Heart left ventricle (tissue), 13 donors: ENCODE results near the gene NAALADL1.

Source experiments
- POLR2A ChIP-seq, 2 donors: fragments of 450-650 bp; IDR thresholded peaks; one replicate each; pipeline ENCODE4 v1.6.1; 2017; ENCODE audit warnings: antibody characterized with exemption in 2 of 2, mild to moderate bottlenecking in 2 of 2, moderate library complexity in 2 of 2
- TF ChIP-seq, protein P1 (sequence below), 12 donors: fragments of 200-600 bp; sonication (generic) in 4 of 12; IDR thresholded peaks; one replicate each; pipeline versions ENCODE4 v1.5.0 to v1.8.0; 2018 to 2022; ENCODE audit warnings: antibody characterized with exemption in 12 of 12, mild to moderate bottlenecking in 5 of 12
- donor health status: ischemic (EF 13 %, LVEDD 7.1; RV severe dilation, severe dysfunction).
- donor health status: DM: no; HTN: yes; CAD: no.
- donor health status: DM: no; HTN: no; CAD: no.
- donor health status: ischemic (EF 25% LVEDD 6.9; RV normal size, moderate dysfunction).
- donor health status: ischemic (EF 25% LVEDD 5.7; RV mildly dilated, moderate dysfunction).
- donor health status: ischemic (EF 35%, LVEDD 5.7; RV mildly dilated, moderate dysfunction).
- donor health status: nonischemic (EF 11% LVEDD 7.7; RV severe dilation, severe dysfunction).
- donor health status: DM: yes; HTN: yes; CAD: no.
- donor health status: PGD.
- donor health status: ischemic (EF 29% LVEDD 5.4; RV normal size, mild dysfunction).
- donor health status: nonischemic (EF 23%, LVEDD 6.1; RV moderate dilation, normal function).

DNA sequence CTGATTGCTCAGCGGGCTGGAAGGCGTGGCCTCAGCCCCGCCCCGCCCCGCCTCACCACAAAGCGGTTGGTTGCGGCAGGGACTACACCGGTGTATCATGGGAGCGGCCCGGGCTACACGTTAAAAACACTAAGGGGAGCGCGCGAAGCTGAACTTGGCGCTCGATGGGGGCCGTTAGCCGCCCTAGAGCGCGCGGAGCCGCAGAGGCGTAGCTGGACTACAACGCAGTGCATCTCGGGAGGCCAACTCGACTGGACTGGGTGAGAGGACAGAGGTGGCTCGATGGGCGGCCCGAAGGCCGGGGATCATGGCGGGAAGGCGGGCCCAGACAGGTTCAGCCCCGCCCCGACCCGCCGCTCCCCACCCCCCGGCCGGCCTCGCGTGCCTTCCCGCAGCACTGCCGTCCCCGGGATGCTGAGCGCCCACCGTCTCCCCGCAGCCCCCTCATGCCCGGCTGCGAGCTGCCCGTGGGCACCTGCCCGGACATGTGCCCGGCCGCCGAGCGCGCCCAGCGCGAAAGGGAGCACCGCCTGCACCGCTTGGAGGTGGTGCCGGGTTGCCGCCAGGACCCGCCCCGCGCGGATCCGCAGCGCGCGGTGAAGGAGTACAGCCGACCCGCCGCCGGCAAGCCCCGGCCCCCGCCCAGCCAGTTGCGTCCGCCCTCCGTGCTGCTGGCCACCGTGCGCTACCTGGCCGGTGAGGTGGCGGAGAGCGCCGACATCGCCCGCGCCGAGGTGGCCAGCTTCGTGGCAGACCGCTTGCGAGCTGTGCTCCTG, 17.3 kb downstream of the NAALADL1 start, which contains the start of gene SAC3D1:
- peak in 1 of 2 donors; percentile 55 for TF ChIP-seq POLR2A (IDR thresholded peaks at IDR 0.05)
- TF ChIP-seq, protein P1, sequence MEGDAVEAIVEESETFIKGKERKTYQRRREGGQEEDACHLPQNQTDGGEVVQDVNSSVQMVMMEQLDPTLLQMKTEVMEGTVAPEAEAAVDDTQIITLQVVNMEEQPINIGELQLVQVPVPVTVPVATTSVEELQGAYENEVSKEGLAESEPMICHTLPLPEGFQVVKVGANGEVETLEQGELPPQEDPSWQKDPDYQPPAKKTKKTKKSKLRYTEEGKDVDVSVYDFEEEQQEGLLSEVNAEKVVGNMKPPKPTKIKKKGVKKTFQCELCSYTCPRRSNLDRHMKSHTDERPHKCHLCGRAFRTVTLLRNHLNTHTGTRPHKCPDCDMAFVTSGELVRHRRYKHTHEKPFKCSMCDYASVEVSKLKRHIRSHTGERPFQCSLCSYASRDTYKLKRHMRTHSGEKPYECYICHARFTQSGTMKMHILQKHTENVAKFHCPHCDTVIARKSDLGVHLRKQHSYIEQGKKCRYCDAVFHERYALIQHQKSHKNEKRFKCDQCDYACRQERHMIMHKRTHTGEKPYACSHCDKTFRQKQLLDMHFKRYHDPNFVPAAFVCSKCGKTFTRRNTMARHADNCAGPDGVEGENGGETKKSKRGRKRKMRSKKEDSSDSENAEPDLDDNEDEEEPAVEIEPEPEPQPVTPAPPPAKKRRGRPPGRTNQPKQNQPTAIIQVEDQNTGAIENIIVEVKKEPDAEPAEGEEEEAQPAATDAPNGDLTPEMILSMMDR (IDR thresholded peaks at IDR 0.05): no peak
